GM19328 (cell line): Measurements from ENCODE around the gene KRT73.

Experiments
- ATAC-seq: cut with Tn5 transposase; IDR thresholded peaks from one replicate; pipeline ENCODE4 v1.9.1; 2021; ENCODE audit warnings: mild to moderate bottlenecking, moderate library complexity; ENCODE audit not compliant: unreplicated experiment

The KRT73 gene

DNA sequence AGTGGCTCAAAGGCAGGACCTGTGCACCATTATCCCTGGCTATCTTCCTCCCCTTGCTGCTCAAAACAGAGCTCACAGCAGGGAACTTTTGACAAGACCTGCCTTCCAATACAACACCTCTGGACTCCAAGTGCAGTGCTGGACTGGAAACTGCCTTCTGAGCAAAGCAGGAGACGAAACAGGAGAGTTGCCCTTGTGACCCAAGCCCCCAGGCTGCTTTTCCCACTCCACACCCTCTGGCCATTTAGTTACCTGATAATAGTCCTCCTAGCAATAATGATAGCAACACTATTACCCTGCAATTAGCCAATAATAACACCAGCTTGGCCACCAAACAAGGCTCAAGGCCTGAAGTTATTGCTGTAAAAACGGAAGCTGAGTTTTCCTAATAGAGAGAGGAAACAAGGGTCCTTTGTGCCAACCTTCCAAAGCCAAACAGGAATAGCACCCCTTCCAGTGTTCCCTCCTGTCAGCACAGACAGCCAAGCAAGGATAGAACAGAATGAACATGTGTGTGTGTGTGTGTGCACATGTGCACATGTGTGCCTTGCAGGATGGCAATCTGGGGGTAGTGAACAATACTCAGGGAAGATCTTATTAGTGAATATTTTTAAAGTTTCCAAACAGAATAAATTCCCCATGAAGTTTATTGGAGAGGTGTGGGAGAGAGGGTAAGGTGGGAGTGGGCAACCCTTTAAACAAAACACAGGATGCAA lies 9.2 kb upstream of the KRT73 start:
- no peak for ATAC-seq

DNA sequence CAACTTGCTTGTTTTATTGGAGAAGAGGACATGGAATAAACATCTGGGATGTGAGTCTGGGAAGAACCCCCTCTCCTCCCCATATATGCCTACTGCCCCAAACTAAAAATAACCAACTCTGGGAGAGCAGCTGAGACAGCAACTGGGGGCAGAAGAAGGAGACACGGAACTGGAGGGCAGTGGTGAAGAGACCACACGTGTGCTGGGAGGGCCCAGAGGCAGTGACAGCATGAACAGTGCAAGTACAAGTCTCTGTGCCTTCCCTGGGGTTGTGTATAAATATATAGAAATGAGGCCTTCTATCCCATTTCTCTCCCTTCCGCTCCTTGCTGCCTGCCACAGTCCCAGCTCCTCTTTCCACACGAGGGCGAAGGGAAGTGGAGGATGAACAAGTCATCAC lies 4.0 kb upstream of the KRT73 start:
- no peak for ATAC-seq

DNA sequence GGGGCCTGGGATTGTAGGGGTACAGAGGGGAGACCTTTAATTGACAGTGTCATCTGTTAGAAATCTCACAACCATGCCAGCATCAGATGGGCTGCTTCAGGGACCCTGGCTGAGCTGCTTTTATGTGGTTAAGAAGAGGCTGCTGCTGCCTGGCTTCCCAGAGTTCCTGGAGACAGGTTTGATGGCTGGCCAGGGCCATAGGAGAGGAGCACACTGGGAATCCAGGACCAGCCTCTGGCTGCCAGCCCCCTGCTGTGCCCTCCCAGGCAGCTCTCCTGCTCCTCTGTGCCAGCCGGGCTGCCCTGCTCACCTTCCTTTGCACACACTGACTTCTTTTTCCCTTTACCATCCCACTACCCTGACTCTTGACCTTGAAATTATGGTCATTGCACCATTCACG lies 507 bp upstream of the KRT73 start:
- ATAC-seq: no peak

DNA sequence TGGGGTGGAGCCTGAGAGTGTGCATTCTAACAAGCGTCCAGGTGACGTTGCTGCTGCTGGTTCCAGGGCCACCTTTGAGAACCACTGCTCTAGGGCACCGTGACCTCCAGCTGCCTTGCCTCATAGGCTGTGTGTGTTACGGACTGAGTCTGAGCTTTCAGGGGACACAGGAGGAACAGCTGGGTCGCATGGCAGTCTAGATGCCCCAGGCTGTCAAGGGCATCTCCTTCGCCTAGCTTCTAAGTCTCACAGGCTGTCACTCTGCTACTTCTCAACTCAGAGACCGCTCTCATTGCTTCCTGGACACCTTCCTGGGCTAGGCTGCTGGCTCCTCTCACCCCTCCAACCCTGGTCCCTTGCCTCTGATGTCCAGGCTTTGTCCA lies 965 bp downstream of the KRT73 start:
- ATAC-seq: no peak

DNA sequence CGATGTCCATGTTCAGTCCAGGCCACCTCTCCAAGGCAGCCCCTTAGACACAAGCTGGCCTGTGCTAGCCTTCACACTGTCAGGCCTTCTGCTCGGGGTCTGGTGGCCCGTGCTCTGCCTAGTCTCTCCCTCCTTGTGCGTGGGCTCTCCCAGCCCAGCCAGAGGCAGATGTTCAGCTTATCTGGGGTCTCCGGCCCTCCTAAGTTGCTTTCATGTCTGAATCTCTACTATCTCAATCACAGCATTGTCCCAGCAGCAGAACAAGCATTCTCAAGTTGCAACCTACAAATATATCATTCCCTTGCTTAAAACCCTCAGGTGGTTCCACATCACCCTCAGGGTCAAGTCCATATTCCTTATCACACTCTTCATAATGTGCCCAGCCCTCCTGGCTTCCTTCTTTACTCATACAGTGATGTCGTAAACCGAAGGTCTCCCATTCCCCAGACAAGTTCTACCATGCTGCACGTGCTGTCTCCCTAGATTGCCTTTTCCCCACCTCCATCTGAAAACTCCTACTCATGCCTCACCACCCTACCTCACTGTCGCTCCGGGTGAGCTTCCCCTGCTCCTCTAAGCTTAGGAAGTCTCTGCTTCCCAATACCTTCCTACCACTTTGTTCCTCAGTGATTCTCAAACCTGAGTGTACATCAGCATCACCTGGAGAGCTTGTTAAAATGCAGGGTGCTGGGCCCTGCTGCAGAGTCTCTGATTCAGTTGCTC lies 1.5 kb downstream of the KRT73 start:
- no peak for ATAC-seq

DNA sequence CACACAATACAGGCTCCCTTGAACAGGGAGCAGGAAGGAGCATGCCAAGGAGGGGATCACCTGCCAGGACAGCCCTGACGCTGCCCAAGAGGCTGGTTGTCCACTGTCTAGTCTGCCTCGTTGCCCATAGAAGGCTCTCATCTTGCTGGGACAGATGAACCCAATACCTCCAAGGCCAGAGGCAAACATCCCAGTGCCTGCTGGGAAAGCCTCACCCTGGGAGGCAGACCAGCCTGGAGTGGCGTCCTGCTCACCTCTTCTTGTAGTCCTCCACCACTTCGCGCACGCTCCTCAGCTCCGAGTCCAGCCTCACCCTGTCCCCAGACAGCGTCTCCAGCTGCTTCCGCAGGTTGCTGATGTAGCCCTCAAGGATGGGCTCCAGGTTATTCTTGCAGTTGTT lies 2.4 kb downstream of the KRT73 start:
- no peak for ATAC-seq

DNA sequence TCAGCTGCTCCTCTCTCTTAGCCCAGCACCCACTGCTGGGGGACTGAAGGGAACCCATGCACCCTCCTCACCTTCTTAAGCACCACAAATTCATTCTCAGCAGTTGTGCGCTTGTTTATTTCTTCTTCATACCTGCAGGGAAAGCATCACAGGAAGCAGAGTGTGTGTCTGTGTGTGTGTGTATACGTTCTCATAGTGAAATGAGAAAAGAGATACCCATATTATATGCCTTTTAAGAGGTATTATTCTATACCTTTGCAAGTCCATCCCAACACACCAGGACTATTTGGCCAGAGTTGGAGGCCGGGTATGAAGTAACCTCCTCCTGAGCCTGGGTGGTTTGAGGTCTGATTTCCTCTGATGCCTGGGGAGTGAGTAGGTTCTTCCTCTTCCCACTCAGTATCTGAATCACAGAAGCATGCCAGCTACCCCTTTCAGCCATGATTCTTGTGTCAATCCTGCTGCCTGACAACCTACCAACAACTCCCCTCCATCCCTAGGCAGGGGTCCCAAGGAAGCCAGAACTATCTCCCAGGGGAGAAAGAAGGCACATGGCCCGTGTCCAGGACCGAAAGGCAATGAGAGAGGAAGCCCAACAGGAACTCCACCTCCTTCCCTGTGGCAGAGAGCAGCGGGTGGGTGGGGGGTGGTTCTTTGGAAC lies 3.0 kb downstream of the KRT73 start:
- no peak for ATAC-seq

DNA sequence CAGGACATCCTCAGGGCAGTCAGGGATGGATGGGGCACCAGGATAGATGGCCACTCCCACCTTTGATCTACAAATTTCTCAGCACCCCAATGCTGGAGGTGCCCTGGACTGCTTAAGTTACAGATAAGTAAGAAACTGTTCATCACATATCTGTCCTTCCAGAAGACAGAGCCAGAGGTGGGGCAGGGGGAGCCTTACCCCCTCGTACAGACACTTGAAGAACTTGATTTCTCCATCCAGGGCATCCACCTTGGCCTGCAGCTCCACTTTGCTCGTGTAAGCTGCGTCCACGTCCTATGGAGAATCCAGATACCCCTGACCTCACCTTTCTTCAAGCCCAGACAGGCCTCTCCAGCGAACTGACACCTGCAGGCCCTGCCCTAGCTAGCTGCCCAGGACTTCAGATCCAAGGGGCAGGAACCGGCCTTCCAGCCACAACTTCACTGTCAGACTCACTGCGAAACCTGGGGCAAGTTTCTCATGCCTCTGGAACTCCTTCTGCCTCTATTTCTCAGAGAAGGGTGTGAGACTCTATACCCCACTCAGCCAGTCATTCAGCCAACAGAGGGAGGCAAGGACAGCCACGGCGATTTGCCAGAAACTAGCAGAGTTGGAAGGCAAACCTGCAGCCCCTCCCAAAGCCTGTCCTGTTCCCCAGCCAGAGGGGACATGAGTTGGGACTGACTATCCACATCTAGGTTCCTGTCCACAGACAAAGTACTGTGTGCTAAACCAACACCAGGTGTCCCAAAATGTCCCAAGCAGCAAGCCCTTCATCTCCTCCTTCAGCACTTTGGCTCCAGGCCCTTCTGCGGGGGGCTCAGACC lies 3.8 kb downstream of the KRT73 start:
- ATAC-seq: no peak

DNA sequence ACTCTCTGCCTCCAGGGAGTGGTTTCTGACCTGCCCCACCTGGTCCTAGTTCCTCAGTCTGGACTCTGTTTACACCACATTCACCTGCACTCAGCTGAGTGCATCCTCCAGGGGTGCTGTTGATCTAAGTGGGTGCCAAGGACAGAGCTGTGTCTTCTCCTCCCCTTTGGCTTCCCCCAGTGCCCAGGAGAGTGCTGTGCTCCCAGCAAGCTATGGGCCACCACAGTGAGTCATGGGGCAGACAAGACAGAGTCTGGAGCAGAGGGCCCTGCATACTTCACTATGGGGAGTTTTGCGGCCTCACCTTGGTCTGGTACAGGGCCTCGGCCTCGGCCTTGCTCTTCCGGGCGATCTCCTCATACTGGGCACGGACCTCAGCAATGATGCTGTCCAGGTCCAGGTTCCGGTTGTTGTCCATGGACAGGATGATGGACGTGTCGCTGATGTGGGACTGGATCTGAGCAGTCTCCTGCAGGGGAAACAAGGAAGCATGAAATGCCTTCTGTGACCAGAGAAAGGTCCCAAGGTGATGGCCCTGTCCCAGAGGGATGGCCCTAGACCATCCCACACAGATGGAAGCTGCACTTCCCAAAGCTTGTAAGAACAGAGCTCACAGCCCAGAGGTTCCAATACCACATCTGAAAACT lies 4.9 kb downstream of the KRT73 start:
- ATAC-seq: no peak

DNA sequence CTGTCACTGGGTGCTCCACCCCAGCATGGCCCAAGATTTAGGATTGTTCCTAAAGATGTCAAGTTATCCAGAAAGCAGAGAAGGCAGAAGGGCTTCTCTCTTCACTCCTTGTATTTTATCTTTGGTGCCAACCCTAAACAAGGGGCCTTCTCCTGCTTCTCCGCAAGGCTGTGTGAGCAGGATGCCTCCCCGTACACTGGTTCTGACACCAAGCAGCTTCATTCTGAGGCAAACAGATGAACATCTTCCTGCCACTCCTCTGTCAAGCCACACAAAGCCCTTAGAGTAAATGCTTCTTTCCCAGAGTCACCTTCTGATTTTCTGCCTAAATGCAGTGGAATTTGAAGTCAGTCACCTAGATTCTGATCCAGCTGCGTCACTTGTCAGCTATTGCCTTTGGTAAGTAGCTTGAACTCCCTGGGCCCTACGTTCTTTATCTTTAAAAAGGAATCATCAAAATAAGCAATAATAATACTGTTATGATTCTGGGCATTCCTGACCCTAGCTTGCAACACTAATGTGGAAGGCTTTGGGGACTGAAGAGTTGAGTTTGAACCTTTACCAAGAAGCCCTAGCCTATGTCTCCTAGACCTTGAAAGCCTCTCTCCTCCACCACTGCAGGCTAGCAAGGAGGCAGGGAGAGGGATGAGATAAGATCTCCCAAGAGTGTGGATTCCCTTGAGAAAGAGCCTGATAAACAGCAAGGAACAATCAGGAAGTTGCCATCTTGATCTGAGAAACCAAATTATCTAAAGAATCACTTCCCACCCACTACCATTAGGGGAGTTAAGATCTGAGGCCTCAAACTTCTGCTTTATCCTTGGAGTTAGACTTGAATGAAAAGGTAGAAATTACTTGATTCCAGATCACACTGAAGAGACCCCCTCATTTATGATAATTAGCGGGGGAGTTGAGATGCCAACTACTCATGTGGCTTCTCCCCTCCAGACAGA lies 5.7 kb downstream of the KRT73 start:
- ATAC-seq: no peak

DNA sequence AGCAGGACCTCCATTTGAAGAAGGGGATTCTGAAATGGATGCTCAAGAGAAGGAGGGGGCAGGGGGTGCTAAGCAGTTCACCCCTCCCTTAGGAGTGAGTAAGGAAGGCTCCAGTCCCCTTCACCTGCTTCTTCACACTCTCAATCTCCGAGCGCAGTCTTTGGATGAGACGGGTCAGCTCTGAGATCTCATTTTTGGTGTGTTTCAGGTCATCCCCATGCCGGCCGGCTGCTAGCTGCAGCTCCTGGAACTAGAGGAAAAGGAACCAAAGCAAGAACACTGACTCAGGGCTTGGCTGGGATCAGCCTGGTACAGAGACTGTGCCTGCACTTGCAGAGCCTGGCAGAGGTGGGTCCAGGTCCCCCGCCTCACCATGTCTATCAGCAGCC lies 7.3 kb downstream of the KRT73 start:
- no peak for ATAC-seq

DNA sequence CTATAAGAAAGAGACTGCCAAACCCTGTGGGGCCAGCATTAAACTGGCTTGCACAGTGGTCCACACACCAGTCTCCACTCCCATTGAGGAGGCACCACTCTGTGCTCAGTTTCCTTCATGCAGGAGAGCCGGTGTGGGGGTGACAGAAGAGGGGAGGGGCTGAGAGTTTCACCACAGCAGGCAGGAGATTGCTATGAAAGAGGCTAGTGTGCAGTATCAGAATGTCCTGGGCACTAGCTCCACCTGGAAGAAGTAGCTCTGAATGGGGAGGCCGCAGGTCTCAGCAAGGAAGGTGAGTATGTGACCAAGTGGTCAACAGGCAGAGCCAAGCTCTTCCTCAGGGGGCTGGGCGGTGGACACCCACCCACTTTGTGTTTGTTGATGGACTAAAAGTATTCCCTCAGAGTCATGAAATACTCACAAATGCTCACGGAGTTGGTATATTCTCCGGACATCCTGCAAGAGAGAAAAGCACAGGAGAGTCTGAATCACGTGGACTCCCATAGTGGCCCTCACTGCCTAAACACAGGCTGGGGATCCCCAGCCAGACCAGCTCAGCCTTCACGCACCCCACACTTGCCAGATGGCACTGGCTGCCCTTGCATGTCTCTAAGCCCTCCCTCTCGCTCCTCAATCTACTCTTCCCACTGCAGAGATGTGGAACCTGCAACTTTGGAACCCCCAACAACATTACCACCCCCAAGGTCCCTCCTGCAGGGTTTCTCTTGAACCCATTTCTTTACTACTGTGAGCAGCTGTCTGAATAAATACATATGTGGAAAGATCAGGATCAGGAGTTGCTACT lies 9.3 kb downstream of the KRT73 start:
- ATAC-seq: no peak

DNA sequence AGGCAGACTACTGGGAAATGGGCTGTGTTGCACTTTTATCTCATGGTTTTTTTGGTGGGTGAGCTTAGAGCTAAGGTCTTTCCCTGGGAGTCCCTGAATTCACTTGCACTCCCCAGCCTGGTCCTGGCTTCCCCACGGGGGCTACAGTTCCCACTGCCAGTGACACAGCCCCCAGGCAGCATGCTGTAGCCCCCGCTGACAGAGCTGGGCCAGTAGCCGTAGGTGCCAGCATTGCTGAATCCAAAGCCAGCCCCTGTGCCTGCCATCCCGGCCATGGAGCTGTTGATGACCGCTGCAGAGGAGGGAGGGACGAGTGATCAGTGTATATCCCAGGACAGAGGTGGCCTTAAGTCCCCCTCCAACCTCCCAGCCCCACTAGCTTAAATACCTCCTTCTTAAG lies 10.2 kb downstream of the KRT73 start:
- ATAC-seq: no peak

DNA sequence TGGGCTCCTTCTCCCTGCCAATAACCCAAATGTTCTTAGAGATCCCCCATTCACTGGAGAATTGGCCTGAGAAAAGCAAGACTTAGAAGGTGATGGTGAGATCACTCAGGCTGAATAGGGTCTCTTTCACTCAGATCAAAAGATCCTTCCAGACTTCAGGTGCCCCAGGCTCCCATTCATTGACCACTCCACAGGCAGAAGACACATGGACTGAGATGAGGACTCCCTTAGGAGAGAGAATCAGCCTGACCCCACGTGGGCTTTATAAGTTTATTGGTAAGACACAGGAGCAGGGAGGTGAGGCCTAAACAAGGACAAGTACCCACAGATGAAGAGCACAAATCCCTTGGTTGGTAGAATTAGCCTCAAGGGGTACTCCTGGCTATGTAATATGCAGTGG lies 11.0 kb downstream of the KRT73 start:
- no peak for ATAC-seq

DNA sequence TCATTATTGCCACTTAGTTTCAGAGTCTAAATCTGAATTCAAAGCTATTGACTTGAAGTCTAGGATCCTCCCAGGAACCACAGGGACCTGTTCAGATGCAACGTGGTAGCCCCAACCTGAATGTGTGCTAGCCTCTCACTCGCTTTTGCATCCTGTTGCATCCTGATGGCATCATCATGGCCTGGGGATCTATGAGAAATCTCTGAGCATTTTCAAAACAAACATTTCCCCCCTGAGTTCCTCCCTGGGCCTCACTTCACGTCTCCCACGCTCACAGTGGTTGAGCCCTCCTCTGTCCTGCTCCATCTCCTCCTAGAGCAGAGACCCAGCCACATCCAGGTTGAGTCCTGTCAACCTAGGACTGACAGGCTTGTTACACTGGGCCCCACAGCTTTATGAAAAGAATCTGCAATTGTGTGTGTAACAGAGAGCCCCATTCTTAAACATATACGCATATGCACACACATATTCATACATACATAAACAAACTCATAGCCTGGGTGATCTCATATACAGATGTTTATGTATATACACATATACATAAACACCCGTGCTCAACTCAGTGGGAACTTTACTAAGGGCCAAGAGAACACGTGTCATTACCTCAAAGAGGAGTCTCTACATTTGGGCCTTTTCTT lies 11.7 kb downstream of the KRT73 start:
- no peak for ATAC-seq

DNA sequence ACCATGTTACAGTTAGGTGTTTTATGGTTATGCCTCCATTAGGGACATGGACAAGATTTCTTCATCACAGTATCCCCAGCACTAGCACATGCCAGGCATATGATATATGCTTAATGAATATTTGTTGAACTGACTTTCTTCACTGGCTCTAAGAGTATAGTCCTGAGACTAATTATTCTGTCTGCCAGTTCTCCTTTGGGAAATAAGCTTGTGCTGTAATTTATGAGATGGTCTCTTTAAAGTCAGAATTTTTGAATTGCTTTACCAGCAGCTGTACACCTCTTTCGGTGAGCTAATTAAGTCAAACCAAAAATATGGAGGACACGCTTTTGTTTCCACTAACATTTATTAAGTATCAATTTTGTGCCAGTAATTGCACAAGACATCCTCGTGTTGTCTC lies 12.3 kb downstream of the KRT73 start:
- ATAC-seq: no peak

DNA sequence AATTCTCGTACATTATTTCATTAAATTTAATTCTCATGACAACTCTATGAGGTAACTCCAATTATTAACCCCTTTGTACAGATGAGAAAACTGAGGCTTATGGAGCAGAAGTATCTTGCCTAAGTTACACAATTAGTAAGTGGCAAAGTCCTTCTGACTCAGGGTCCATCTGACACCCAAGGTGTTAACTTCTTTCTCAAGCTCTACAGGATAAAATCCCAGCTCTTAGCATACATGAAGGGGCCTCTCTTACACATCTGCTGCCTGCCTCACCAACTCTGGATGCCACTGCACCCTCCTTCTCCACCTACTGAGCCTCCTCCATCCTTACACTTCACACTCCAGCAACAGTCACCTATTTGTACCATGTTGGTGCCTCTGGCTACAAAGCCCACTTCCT lies 12.8 kb downstream of the KRT73 start:
- no peak for ATAC-seq

DNA sequence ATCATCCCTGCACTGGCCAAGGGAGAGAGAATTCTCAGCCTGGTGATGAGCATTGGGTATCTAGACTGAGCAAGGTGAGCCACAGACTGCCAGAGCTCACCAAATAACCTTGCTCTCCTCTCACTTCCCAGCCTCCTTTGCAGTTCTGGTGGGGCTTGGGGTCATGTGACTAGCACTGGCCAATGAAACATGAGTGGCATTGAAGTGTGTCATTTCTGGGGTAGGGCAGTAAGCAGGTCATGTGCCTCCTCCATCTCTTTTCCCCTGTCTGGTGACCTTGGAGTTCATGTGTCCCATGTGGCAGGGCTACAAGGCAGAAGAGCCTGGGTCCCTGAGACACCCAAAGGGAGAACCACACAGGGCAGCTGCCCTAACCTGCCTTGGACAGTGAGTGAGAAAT lies 13.5 kb downstream of the KRT73 start:
- ATAC-seq: no peak

DNA sequence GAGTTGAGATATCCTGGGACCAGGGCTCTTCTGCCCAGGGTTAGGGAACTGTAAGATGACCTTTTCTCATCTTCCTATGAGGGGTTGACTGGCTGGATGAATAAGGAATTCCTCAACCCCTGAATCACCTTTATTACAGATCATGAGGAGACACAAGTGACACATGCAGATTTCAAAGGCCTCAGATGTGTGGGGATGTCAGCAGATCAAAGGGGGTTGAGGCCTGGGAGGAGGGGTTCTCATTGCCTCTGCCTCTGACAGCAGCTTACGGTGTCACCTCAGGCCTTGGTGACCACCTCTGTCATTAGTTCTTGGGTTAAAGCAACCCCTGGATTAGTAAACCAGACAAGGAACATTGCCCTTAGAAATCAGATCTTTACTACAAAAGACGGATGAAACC lies 15.0 kb downstream of the KRT73 start:
- no peak for ATAC-seq
